Diencephalon (tissue), 1 donor: ENCODE results near the gene IFNL2. TPM values are rescaled to one million over a fixed set of nuclear protein-coding genes. Genes with fewer than 3 reads are reported as not detected.

Experiments used
- total RNA-seq: library from RNA; depleted of rRNA; stranded (reverse); fragments of >200 nt; gene quantifications from one replicate; pipeline ENCODE4 v1.2.3, GENCODE V29; 2014

The IFNL2 gene
- not detected for total RNA-seq

GRCh38 chr19:39268085-39268484 is at the start of gene IFNL2:
Gene IFNL2, plus strand, starts transcription at chr19:39268396. Its CDS starts 173 bp downstream, at chr19:39268569.

GRCh38 chr19:39244410-39245100 is 23.6 kb upstream of the IFNL2 start, which contains the start of gene IFNL3:
Gene IFNL3, minus strand, starts transcription at chr19:39245006. Its CDS starts 39 bp downstream, at chr19:39244967.

GRCh38 chr19:39248806-39249205 is 19.4 kb upstream of the IFNL2 start, which contains the start of gene IFNL4:
Gene IFNL4, minus strand, starts transcription at chr19:39248856.

GRCh38 chr19:39296055-39296645 is 28.0 kb downstream of the IFNL2 start, which contains the start of gene IFNL1:
Gene IFNL1, plus strand, starts transcription at chr19:39296407. Its CDS starts 15 bp downstream, at chr19:39296422.

Other genes starting within 250 kb of the IFNL2 start
- gene FBXO27, start 235.8 kb upstream of the IFNL2 start, total RNA-seq = 10.4 TPM
- gene ACP7, start 184.0 kb upstream of the IFNL2 start, total RNA-seq = not detected
- gene PAK4, start 142.6 kb upstream of the IFNL2 start, total RNA-seq = 2.5 TPM
- gene NCCRP1, start 71.4 kb upstream of the IFNL2 start, total RNA-seq = 0.23 TPM
- gene SYCN, start 64.1 kb upstream of the IFNL2 start, total RNA-seq = not detected
- not detected for gene IFNL3, start 23.4 kb upstream of the IFNL2 start, total RNA-seq
- not detected for gene IFNL4, start 19.5 kb upstream of the IFNL2 start, total RNA-seq
- not detected for gene IFNL1, start 28.0 kb downstream of the IFNL2 start, total RNA-seq
- gene LRFN1, start 52.5 kb downstream of the IFNL2 start, total RNA-seq = 10.6 TPM
- 3.5 TPM for gene GMFG, start 67.6 kb downstream of the IFNL2 start, total RNA-seq
- 23.1 TPM for gene SAMD4B, start 74.0 kb downstream of the IFNL2 start, total RNA-seq
- gene PAF1, start 122.7 kb downstream of the IFNL2 start, total RNA-seq = 31.4 TPM
- gene MED29, start 123.0 kb downstream of the IFNL2 start, total RNA-seq = 24.5 TPM
- 1.8 TPM for gene ZFP36, start 138.5 kb downstream of the IFNL2 start, total RNA-seq
- 19.8 TPM for gene PLEKHG2, start 144.3 kb downstream of the IFNL2 start, total RNA-seq
- 146 TPM for gene RPS16, start 167.6 kb downstream of the IFNL2 start, total RNA-seq
- 54.4 TPM for gene SUPT5H, start 177.2 kb downstream of the IFNL2 start, total RNA-seq
- 48.9 TPM for gene TIMM50, start 212.4 kb downstream of the IFNL2 start, total RNA-seq
- 17.5 TPM for gene DLL3, start 230.6 kb downstream of the IFNL2 start, total RNA-seq
- not detected for gene SELENOV, start 246.7 kb downstream of the IFNL2 start, total RNA-seq